ENCODE data around the gene LILRA6.

DNA sequence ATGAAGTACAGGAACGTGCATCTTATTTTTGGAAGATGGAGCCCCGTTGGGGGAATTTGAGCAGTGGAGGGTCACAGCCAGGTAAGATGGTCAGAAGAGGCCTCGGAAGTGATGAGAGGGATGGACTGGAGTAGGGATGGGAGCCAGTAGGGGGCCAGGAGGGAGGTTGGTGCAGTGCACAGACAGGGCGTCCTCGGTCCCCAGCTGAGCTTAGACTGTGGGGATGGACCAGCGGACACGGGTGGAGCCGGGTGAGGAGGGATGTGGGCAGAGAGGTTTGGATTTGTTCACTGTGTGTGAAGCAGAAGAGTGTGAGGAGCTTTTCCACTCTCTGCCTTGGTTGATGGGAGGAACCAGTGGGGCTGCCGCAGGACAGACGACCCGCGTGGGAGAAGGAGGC is 31.4 kb downstream of the LILRA6 start:
- TF ChIP-seq POLR2AphosphoS5 (IDR thresholded peaks at IDR 0.05): no peak
- TF ChIP-seq, protein P1, sequence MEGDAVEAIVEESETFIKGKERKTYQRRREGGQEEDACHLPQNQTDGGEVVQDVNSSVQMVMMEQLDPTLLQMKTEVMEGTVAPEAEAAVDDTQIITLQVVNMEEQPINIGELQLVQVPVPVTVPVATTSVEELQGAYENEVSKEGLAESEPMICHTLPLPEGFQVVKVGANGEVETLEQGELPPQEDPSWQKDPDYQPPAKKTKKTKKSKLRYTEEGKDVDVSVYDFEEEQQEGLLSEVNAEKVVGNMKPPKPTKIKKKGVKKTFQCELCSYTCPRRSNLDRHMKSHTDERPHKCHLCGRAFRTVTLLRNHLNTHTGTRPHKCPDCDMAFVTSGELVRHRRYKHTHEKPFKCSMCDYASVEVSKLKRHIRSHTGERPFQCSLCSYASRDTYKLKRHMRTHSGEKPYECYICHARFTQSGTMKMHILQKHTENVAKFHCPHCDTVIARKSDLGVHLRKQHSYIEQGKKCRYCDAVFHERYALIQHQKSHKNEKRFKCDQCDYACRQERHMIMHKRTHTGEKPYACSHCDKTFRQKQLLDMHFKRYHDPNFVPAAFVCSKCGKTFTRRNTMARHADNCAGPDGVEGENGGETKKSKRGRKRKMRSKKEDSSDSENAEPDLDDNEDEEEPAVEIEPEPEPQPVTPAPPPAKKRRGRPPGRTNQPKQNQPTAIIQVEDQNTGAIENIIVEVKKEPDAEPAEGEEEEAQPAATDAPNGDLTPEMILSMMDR (IDR thresholded peaks at IDR 0.05): peak in 1 of 6 experiments; percentile 12
